Spleen (tissue), 7 donors: ENCODE measurements around the gene RGMB.

Experiments used
- CTCF ChIP-seq, 11 experiments: fragments of 200-600 bp in 7 of 11; fragments of 450-650 bp in 4 of 11; sonication (generic) in 4 of 11; IDR thresholded peaks in 8 of 11; conservative IDR thresholded peaks in 3 of 11; 1 replicate in 7 of 11; 2 replicates in 4 of 11; pipeline versions ENCODE4 v1.4.0 to v1.8.0; 2016 to 2021; ENCODE audit warnings: antibody characterized with exemption in 11 of 11, inconsistent platforms in 4 of 11, mild to moderate bottlenecking in 1 of 11
- POLR2A ChIP-seq, 3 donors: fragments of 450-650 bp; IDR thresholded peaks; one replicate each; pipeline ENCODE4 v1.5.1; 2017; ENCODE audit warnings: antibody characterized with exemption in 3 of 3, mild to moderate bottlenecking in 1 of 3
- POLR2AphosphoS5 ChIP-seq, 3 donors: sonication (generic); formaldehyde crosslinking; IDR thresholded peaks; one replicate each; pipeline ENCODE4 v1.5.1; 2017; ENCODE audit warnings: antibody characterized with exemption in 3 of 3
- donor health status: DM: no; HTN: no; CAD: no; lungs with moderate emphysema.
- donor health status: DM: no; HTN: no; CAD: no.
- donor health status: DM: no; HTN: no; CAD: no.

GRCh38 chr5:98840946-98841345 lies 67.5 kb downstream of the RGMB start:
- TF ChIP-seq POLR2A (IDR thresholded peaks at IDR 0.05) (no peak), CTCF (IDR thresholded peaks at IDR 0.05 in 8 of 11, conservative IDR thresholded peaks at IDR 0.05 in 3 of 11) (no peak), POLR2AphosphoS5 (IDR thresholded peaks at IDR 0.05) (no peak)
